ENCODE measurements around the gene CDC42SE2. TPM values are rescaled to one million over a fixed set of nuclear protein-coding genes. Genes with fewer than 3 reads are reported as not detected.
A peak's percentile ranks its signal among the peaks of the same experiment; 100 is the strongest.

CDC42SE2 gene
- total and polyA plus RNA-seq, 12 donors: 5.1 to 26.7 (median 19.2) TPM

DNA sequence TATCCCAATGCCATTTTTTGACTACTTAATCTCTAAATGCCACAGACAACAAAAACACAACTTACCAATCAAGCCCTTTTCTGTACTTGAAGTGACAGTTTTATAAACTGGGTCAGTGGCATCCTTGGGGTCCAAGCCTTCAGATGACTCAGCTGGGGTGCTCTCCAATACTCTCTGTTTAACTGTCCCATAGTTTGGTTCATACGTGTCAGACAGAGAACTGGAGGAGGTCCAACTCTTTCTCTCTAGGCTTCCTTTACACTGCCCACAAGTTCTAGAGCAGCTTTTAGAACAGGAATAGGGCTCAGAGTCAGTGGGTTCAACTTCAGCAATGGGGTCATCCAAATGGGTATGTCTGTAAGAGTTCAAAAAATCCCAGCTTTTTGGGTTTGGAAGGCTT lies 166.9 kb downstream of the CDC42SE2 start:
- H3K4me1 ChIP-seq (replicated peaks in 1 of 2): peaks cover 0 to 4% of the 10 kb centered on the region in 2 donors
- H3K36me3 ChIP-seq (replicated peaks in 1 of 2): peaks cover 0 to 21% of the 10 kb centered on the region in 2 donors
- intact Hi-C loops (cut with DNase I): no loop called here
- H3K4me3 ChIP-seq: no peak overlapping the region
- TF ChIP-seq, protein P1, sequence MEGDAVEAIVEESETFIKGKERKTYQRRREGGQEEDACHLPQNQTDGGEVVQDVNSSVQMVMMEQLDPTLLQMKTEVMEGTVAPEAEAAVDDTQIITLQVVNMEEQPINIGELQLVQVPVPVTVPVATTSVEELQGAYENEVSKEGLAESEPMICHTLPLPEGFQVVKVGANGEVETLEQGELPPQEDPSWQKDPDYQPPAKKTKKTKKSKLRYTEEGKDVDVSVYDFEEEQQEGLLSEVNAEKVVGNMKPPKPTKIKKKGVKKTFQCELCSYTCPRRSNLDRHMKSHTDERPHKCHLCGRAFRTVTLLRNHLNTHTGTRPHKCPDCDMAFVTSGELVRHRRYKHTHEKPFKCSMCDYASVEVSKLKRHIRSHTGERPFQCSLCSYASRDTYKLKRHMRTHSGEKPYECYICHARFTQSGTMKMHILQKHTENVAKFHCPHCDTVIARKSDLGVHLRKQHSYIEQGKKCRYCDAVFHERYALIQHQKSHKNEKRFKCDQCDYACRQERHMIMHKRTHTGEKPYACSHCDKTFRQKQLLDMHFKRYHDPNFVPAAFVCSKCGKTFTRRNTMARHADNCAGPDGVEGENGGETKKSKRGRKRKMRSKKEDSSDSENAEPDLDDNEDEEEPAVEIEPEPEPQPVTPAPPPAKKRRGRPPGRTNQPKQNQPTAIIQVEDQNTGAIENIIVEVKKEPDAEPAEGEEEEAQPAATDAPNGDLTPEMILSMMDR (IDR thresholded peaks at IDR 0.05): no peak
- no peak for TF ChIP-seq POLR2A (IDR thresholded peaks at IDR 0.05)
- H3K27me3 ChIP-seq: no peaks in the 10 kb centered on the region
- 38 to 60% (median 45%) methylated on average over 1 of the region's 1 CpG for WGBS, 4 donors
- no peak for DNase-seq
- H3K9me3 ChIP-seq (replicated peaks in 1 of 3): no peaks in the 10 kb centered on the region
- no peak overlapping the region for H3K27ac ChIP-seq

DNA sequence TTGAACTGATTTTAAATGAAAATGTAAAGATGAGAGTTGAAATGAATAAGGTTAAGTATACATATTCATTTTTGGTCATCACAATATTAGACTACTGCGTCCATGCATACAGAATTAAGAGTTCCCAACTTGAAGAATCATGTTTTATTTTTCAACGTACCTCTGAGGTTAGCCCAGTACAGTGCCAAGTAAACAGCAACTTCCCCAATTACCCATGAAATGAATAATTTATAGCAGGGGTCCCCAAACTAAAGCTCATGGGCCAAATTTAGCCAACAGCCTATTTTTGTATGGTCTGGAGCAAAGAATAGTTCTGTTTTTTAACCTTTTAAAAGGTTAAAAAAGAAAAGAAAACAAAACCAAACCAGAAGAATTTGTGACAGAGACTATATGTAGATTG lies 167.9 kb downstream of the CDC42SE2 start:
- Histone ChIP-seq H3K27me3 (no peaks in the 10 kb centered on the region), H3K9me3 (replicated peaks in 1 of 3) (no peaks in the 10 kb centered on the region), H3K4me3 (no peak overlapping the region), H3K36me3 (replicated peaks in 1 of 2) (peaks cover 0 to 12% of the 10 kb centered on the region in 2 donors), H3K4me1 (replicated peaks in 1 of 2) (peaks cover 0 to 13% of the 10 kb centered on the region in 2 donors), H3K27ac (no peak overlapping the region)
- TF ChIP-seq POLR2A (IDR thresholded peaks at IDR 0.05): no peak
- TF ChIP-seq, protein P1 (IDR thresholded peaks at IDR 0.05): no peak
- intact Hi-C loops (cut with DNase I): no loop called here
- 84 to 90% (median 86%) methylated on average over 2 of the region's 2 CpGs for WGBS, 4 donors
- no peak for DNase-seq

DNA sequence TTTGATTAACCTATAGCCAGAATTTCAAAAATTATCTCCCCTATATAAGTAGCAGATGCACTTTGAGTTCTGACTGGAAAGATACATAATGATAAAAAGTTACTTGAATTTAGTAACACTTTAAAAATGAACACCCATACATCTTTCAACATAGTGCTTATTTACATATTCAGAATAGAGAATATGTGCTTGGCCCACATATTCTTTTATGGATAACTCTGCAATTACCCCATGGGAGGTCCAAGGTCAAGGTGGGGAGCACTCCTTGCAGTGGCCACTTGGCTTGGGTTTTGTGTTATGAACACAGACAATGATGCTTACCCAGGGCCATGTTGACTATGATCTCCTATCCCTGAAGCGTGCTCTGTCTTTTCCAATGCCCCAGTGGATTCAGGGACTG lies 169.3 kb downstream of the CDC42SE2 start:
- intact Hi-C loops (cut with DNase I): no loop called here

DNA sequence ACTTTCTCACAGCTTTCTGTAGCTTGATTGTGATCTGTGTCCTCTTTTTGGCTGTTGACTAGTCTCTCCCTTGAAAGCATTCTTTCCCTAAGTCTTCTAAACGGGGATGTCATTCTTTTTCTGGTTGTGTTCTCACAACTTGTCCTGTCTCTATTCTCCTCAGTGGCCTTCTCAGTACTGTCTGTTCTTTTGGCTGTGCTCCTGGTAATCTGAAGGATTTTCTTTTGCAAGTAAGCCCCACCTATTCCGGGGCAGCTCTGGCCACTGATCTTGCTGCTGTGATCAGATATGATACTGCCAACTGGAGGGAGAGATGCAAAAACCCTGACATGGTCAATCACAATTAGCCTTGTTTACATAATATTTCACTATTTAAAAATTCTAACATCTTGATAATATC lies 172.2 kb downstream of the CDC42SE2 start:
- peak in 4 of 7 donors; percentile 13 to 39 (median 37) for DNase-seq
- Histone ChIP-seq H3K9me3 (replicated peaks in 1 of 3) (no peaks in the 10 kb centered on the region), H3K27ac (no peak overlapping the region), H3K36me3 (replicated peaks in 1 of 2) (peaks cover 0 to 23% of the 10 kb centered on the region in 2 donors), H3K4me3 (no peak overlapping the region), H3K27me3 (no peaks in the 10 kb centered on the region), H3K4me1 (replicated peaks in 1 of 2) (peaks cover 0 to 13% of the 10 kb centered on the region in 2 donors)
- intact Hi-C loops (cut with DNase I): no loop called here
- no peak for TF ChIP-seq POLR2A (IDR thresholded peaks at IDR 0.05)
- TF ChIP-seq, protein P1 (IDR thresholded peaks at IDR 0.05): no peak
- 25 to 35% (median 32%) methylated on average over 2 of the region's 2 CpGs for WGBS, 4 donors

More for the DNA sequence above, 169.3 kb downstream of the CDC42SE2 start:
- WGBS, 4 donors: 97 to 100% (median 99%) methylated on average over 1 of the region's 1 CpG
- H3K36me3 ChIP-seq (replicated peaks in 1 of 2): peaks cover 0 to 6% of the 10 kb centered on the region in 2 donors
- no peak overlapping the region for H3K27ac ChIP-seq
- H3K9me3 ChIP-seq (replicated peaks in 1 of 3): no peaks in the 10 kb centered on the region
- TF ChIP-seq, protein P1 (IDR thresholded peaks at IDR 0.05): no peak
- no peak for TF ChIP-seq POLR2A (IDR thresholded peaks at IDR 0.05)
- H3K27me3 ChIP-seq: no peaks in the 10 kb centered on the region
- H3K4me1 ChIP-seq (replicated peaks in 1 of 2): peaks cover 0 to 13% of the 10 kb centered on the region in 2 donors
- DNase-seq: no peak
- H3K4me3 ChIP-seq: no peak overlapping the region

All from adrenal gland (tissue), 12 donors.